ENCODE results near the gene IKZF4.
A peak's percentile ranks its signal among the peaks of the same experiment; 100 is the strongest.

Gene IKZF4

DNA sequence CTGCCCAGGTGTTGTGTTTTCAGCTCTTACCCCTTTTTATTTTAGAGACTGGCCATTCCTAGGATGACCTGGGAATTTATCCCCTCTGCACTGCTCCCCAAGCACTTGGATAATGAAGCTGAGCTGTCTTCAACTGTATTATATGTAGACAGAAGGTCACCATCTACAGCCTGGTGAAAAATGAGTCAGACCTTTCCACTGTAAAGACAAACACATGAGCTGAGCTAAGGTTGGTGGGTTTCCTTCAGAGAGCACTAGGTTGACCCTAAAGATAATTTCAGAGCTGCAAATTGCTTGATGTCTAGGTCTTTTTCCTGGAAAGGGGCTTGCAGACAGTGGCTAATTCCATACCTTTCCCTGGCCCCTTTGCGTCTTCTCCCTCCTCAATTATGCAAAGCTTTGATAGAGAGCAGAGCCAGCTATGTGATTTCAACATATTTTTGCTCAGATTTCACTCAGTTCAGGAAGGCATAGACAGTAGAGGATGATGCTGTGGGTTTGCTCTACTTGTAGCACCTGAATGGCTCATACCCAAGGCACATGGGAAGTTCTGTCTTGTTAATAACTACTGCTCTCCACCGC lies 9.2 kb upstream of the IKZF4 start:
- Histone ChIP-seq H3K4me3 (ENCODE audit: insufficient read depth, low read depth, low read length, poor library complexity, severe bottlenecking) (no peak overlapping the region), H3K4me1 (ENCODE audit: control insufficient read depth, insufficient read depth, low read length, poor library complexity, severe bottlenecking) (peaks cover 4% of the 10 kb centered on the region), H3K27ac (ENCODE audit: insufficient read depth, low read length, poor library complexity, severe bottlenecking) (no peak overlapping the region), H3K9me3 (ENCODE audit: control insufficient read depth, low read length) (no peaks in the 10 kb centered on the region), H3K27me3 (replicated peaks; ENCODE audit: control insufficient read depth, insufficient read depth, low read length, poor library complexity, severe bottlenecking) (no peaks in the 10 kb centered on the region), H3K36me3 (ENCODE audit: control insufficient read depth, insufficient read depth, low read length) (no peaks in the 10 kb centered on the region)
- no peak for DNase-seq

DNA sequence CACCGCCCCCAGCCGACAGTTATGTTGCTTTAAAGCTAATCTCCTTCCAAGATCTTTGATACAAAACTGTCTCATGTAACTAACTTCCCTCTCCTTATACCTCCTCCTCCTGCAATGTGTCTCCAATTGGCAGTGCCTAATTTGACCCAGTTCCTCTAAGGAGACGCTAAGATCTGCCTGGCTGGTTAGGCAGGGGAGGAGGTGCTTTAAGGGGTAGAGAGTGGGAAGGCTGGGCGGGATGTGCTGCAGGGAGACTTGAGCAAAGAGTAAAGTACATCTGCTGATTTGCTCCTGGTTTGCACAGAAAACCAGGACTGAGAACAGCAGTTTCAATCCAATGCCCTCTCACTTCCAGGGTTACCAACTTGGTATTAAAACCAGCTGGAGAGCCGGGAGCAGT lies 7.4 kb upstream of the IKZF4 start:
- H3K27ac ChIP-seq (ENCODE audit: insufficient read depth, low read length, poor library complexity, severe bottlenecking): no peak overlapping the region
- no peaks in the 10 kb centered on the region for H3K9me3 ChIP-seq (ENCODE audit: control insufficient read depth, low read length)
- H3K27me3 ChIP-seq (replicated peaks; ENCODE audit: control insufficient read depth, insufficient read depth, low read length, poor library complexity, severe bottlenecking): no peaks in the 10 kb centered on the region
- no peak for DNase-seq
- no peak overlapping the region for H3K4me3 ChIP-seq (ENCODE audit: insufficient read depth, low read depth, low read length, poor library complexity, severe bottlenecking)
- H3K36me3 ChIP-seq (ENCODE audit: control insufficient read depth, insufficient read depth, low read length): no peaks in the 10 kb centered on the region
- H3K4me1 ChIP-seq (ENCODE audit: control insufficient read depth, insufficient read depth, low read length, poor library complexity, severe bottlenecking): no peaks in the 10 kb centered on the region

DNA sequence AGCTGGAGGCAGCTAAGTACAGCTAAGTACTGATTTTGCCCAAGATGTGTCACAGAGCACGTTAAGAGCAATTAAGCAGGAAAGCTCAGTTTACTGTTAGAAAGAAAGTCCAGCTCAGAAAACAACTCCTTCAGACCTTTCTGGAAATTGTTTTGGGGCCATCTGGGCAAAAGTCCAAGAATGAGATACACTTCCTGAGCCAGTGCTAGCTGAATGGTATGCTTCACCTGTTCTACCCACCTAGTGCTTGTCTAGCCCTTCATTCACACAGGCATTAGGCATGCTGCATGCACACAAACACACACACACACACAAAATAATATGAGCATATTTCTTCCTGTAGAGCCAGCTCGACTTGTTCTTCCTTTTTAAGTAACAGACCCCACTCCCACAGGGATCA lies 6.6 kb upstream of the IKZF4 start:
- Histone ChIP-seq H3K9me3 (ENCODE audit: control insufficient read depth, low read length) (no peaks in the 10 kb centered on the region), H3K4me1 (ENCODE audit: control insufficient read depth, insufficient read depth, low read length, poor library complexity, severe bottlenecking) (no peaks in the 10 kb centered on the region), H3K27ac (ENCODE audit: insufficient read depth, low read length, poor library complexity, severe bottlenecking) (no peak overlapping the region), H3K27me3 (replicated peaks; ENCODE audit: control insufficient read depth, insufficient read depth, low read length, poor library complexity, severe bottlenecking) (no peaks in the 10 kb centered on the region), H3K36me3 (ENCODE audit: control insufficient read depth, insufficient read depth, low read length) (no peaks in the 10 kb centered on the region), H3K4me3 (ENCODE audit: insufficient read depth, low read depth, low read length, poor library complexity, severe bottlenecking) (no peak overlapping the region)
- DNase-seq: no peak

DNA sequence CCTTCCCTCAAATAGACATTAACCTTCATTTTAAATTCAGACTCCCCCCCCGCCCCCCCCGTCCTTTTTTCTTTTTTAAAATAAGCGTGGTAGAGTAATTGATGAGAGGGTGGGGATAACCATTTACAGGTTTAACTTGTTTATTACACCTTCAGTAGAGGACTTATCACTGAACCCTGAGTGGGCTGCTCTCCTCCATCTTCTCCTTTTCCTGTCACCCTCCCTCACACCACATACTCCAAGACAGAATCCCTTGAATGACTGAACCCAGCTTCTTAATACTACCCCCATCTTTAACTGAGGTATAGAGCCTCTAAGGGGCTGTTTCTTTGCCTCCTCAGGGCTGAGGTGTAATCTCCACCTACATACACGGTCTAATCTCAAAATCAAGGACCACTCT lies 3.7 kb upstream of the IKZF4 start:
- H3K36me3 ChIP-seq (ENCODE audit: control insufficient read depth, insufficient read depth, low read length): no peaks in the 10 kb centered on the region
- no peak for DNase-seq
- H3K27ac ChIP-seq (ENCODE audit: insufficient read depth, low read length, poor library complexity, severe bottlenecking): no peak overlapping the region
- peaks cover 17% of the 10 kb centered on the region for H3K4me1 ChIP-seq (ENCODE audit: control insufficient read depth, insufficient read depth, low read length, poor library complexity, severe bottlenecking)
- H3K27me3 ChIP-seq (replicated peaks; ENCODE audit: control insufficient read depth, insufficient read depth, low read length, poor library complexity, severe bottlenecking): no peaks in the 10 kb centered on the region
- H3K4me3 ChIP-seq (ENCODE audit: insufficient read depth, low read depth, low read length, poor library complexity, severe bottlenecking): no peak overlapping the region
- H3K9me3 ChIP-seq (ENCODE audit: control insufficient read depth, low read length): no peaks in the 10 kb centered on the region

DNA sequence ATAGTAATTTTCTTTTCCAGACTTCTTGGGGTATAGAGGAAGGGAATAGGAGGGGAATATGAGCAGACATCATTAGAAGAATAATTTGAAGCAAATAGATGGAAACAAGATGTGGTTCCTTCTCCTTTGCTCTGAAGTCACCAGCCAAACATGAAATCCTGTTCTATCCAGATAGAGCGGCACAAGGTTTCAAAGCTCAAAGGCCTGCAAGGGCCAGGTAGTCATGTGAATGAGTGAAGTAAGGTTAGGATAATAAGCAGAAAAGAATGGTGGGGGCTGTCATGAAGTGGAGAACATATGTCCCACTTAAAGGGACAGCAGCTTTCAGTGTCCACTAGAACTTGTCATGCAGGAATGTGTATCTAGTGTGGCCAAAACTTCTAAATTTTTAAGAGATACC lies 2.5 kb upstream of the IKZF4 start:
- H3K4me3 ChIP-seq (ENCODE audit: insufficient read depth, low read depth, low read length, poor library complexity, severe bottlenecking): no peak overlapping the region
- no peak overlapping the region for H3K27ac ChIP-seq (ENCODE audit: insufficient read depth, low read length, poor library complexity, severe bottlenecking)
- H3K27me3 ChIP-seq (replicated peaks; ENCODE audit: control insufficient read depth, insufficient read depth, low read length, poor library complexity, severe bottlenecking): no peaks in the 10 kb centered on the region
- DNase-seq: no peak
- H3K9me3 ChIP-seq (ENCODE audit: control insufficient read depth, low read length): no peaks in the 10 kb centered on the region
- H3K4me1 ChIP-seq (ENCODE audit: control insufficient read depth, insufficient read depth, low read length, poor library complexity, severe bottlenecking): peaks cover 19% of the 10 kb centered on the region
- H3K36me3 ChIP-seq (ENCODE audit: control insufficient read depth, insufficient read depth, low read length): no peaks in the 10 kb centered on the region

DNA sequence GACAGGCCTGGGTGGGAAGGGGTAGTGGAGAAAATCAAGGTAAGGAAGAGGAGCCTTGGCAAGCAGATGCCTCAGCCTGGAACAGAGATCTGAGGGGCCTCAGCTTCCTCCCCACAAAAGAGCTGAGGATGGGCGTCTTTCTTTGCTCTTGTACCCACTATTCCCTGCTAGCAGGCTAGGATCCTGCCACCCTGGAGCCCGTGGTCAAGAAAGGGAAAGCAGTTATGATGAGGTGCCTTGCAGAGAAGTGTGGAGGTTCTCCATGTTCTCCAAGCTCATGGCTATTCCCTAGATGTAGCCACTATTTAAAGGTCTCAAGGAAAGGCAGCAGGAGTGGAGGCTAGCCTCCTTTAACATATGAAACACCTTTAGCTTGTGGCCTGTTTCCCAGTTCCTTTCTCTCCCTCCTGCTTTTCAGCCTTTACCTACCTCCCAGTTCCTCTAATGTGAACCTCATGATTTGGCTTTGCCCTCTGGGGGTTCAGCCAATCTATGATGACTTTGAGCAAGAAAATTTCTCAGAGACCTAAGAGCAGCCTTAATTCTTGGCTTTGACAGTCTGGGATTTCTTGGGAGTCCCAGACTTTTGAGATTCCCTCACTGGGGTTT lies 1.1 kb downstream of the IKZF4 start:
- H3K27ac ChIP-seq (ENCODE audit: insufficient read depth, low read length, poor library complexity, severe bottlenecking): no peak overlapping the region
- peaks cover 7% of the 10 kb centered on the region for H3K36me3 ChIP-seq (ENCODE audit: control insufficient read depth, insufficient read depth, low read length)
- H3K27me3 ChIP-seq (replicated peaks; ENCODE audit: control insufficient read depth, insufficient read depth, low read length, poor library complexity, severe bottlenecking): no peaks in the 10 kb centered on the region
- H3K4me3 ChIP-seq (ENCODE audit: insufficient read depth, low read depth, low read length, poor library complexity, severe bottlenecking): peak overlapping the region; percentile 50
- no peak for DNase-seq
- H3K4me1 ChIP-seq (ENCODE audit: control insufficient read depth, insufficient read depth, low read length, poor library complexity, severe bottlenecking): peaks cover 19% of the 10 kb centered on the region
- no peaks in the 10 kb centered on the region for H3K9me3 ChIP-seq (ENCODE audit: control insufficient read depth, low read length)

DNA sequence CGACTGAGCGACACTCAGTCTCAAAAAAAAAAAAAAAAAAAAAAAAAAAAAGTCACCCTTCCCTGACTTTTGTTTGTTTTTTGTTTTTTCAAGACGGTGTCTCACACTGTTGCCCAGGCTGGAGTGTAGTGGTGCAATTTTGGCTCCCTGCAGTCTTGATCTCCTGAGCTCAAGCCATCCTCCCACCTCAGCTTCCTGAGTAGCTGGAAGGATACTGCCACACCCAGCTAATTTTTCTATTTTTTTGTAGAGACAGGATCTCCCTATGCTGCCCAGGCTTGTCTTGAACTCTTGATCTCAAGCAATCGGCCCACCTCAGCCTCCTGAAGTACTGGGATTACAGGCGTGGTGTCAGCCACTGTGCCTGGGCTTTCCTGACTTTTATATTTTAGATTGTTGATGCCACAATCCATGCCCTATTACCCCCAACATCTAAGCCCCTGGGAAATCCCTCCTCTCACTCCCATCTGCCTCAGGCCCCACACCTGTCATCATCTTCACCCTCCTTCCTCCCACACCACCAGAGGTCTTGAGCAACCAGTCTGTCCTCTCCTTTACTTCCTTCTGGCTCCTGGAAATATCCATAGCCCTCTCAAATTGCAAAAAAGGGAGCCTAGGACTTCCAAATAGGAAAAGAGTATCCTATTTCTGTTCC lies 7.8 kb downstream of the IKZF4 start:
- Histone ChIP-seq H3K4me1 (ENCODE audit: control insufficient read depth, insufficient read depth, low read length, poor library complexity, severe bottlenecking) (no peaks in the 10 kb centered on the region), H3K27me3 (replicated peaks; ENCODE audit: control insufficient read depth, insufficient read depth, low read length, poor library complexity, severe bottlenecking) (no peaks in the 10 kb centered on the region), H3K27ac (ENCODE audit: insufficient read depth, low read length, poor library complexity, severe bottlenecking) (no peak overlapping the region), H3K36me3 (ENCODE audit: control insufficient read depth, insufficient read depth, low read length) (peaks cover 29% of the 10 kb centered on the region), H3K4me3 (ENCODE audit: insufficient read depth, low read depth, low read length, poor library complexity, severe bottlenecking) (no peak overlapping the region), H3K9me3 (ENCODE audit: control insufficient read depth, low read length) (no peaks in the 10 kb centered on the region)
- DNase-seq: no peak

DNA sequence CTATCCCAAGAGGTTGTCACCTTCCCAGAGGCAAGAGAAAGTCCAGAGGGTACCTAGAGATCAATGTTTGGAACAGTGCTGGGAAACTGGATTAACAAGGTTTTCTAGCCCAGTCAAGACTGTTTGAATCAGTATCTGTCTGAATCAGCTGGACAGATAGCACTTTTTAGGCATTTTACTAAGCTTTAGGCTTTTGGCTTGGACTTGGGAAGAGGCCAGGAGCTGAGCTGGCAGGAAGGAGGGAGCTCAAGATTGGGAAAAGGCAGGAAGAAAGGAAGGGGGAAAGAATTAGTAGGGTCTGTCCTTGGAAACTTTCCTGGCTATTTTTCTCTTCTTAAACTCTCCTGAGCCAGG lies 8.3 kb downstream of the IKZF4 start:
- Histone ChIP-seq H3K4me1 (ENCODE audit: control insufficient read depth, insufficient read depth, low read length, poor library complexity, severe bottlenecking) (no peaks in the 10 kb centered on the region), H3K27me3 (replicated peaks; ENCODE audit: control insufficient read depth, insufficient read depth, low read length, poor library complexity, severe bottlenecking) (no peaks in the 10 kb centered on the region), H3K36me3 (ENCODE audit: control insufficient read depth, insufficient read depth, low read length) (peaks cover 29% of the 10 kb centered on the region), H3K9me3 (ENCODE audit: control insufficient read depth, low read length) (no peaks in the 10 kb centered on the region), H3K27ac (ENCODE audit: insufficient read depth, low read length, poor library complexity, severe bottlenecking) (no peak overlapping the region), H3K4me3 (ENCODE audit: insufficient read depth, low read depth, low read length, poor library complexity, severe bottlenecking) (no peak overlapping the region)
- DNase-seq: no peak

DNA sequence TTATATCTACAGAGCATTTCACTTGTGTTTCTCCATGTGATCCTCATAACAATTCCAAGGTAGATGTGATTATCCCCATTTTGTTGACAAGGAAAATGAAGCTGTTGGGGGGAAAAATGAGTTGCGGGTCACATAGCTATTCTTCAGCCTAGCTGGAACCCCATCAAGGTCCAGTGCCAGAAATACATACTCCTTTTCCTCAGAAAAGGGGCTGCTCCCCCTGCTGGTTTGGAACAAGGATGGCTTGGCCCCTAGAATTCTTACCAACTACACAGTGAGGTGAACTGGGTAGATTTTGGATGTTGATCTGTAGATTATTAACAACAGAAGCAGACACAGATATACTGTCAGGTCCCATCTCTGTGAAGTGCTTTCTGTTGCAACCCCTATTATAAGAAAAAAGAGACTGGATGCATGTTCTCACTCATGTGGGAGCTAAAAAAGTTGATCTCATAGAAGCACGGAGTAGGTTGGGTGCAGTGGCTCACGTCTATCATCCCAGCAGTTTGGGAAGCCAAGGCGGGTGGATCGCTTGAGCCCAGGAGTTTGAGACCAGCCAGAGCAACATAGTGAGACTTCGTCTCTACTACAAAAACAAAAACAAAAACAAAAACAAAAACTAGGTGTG lies 8.9 kb downstream of the IKZF4 start:
- H3K9me3 ChIP-seq (ENCODE audit: control insufficient read depth, low read length): no peaks in the 10 kb centered on the region
- peaks cover 29% of the 10 kb centered on the region for H3K36me3 ChIP-seq (ENCODE audit: control insufficient read depth, insufficient read depth, low read length)
- no peak for DNase-seq
- no peaks in the 10 kb centered on the region for H3K4me1 ChIP-seq (ENCODE audit: control insufficient read depth, insufficient read depth, low read length, poor library complexity, severe bottlenecking)
- H3K27me3 ChIP-seq (replicated peaks; ENCODE audit: control insufficient read depth, insufficient read depth, low read length, poor library complexity, severe bottlenecking): no peaks in the 10 kb centered on the region
- H3K4me3 ChIP-seq (ENCODE audit: insufficient read depth, low read depth, low read length, poor library complexity, severe bottlenecking): no peak overlapping the region
- H3K27ac ChIP-seq (ENCODE audit: insufficient read depth, low read length, poor library complexity, severe bottlenecking): no peak overlapping the region

DNA sequence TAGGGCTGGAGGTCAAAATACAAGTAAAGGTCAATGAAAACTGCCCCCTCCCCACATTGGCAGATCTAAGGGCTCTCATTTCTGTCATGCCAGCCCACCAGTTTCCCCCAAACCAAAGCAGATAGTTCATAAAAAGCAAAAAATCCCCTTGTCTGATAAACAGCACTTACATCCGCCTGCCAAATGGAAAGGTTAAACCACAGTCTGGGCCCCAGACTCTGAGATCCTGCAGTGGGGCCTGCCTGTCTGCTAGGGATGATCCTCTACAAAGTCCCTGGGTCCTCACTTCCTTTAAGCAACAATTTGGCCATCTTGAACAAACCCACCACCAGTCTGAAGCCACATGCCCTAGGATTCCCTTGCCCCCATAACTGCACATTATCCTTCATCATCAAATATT lies 11.1 kb downstream of the IKZF4 start:
- Histone ChIP-seq H3K36me3 (ENCODE audit: control insufficient read depth, insufficient read depth, low read length) (peaks cover 28% of the 10 kb centered on the region), H3K27ac (ENCODE audit: insufficient read depth, low read length, poor library complexity, severe bottlenecking) (no peak overlapping the region), H3K9me3 (ENCODE audit: control insufficient read depth, low read length) (no peaks in the 10 kb centered on the region), H3K27me3 (replicated peaks; ENCODE audit: control insufficient read depth, insufficient read depth, low read length, poor library complexity, severe bottlenecking) (no peaks in the 10 kb centered on the region), H3K4me1 (ENCODE audit: control insufficient read depth, insufficient read depth, low read length, poor library complexity, severe bottlenecking) (no peaks in the 10 kb centered on the region), H3K4me3 (ENCODE audit: insufficient read depth, low read depth, low read length, poor library complexity, severe bottlenecking) (no peak overlapping the region)
- DNase-seq: no peak

All from effector memory CD4-positive, alpha-beta T cell (primary cell).